Thyroid gland (tissue), 4 donors: ENCODE data around the gene IL3RA.

Source experiments
- CTCF ChIP-seq, 6 experiments: fragments of 200-600 bp in 3 of 6; fragments of 450-650 bp in 3 of 6; sonication (generic) in 3 of 6; IDR thresholded peaks; one replicate each; pipeline ENCODE4 v1.5.1; 2016 to 2019; ENCODE audit warnings: antibody characterized with exemption in 6 of 6, mild to moderate bottlenecking in 2 of 6, inconsistent platforms in 1 of 6, moderate library complexity in 1 of 6
- POLR2A ChIP-seq, 2 donors: fragments of 450-650 bp; IDR thresholded peaks; one replicate each; pipeline ENCODE4 v1.6.1; 2017; ENCODE audit warnings: antibody characterized with exemption in 2 of 2, mild to moderate bottlenecking in 2 of 2, moderate library complexity in 1 of 2

- TF ChIP-seq CTCF (IDR thresholded peaks at IDR 0.05) (no peak), POLR2A (IDR thresholded peaks at IDR 0.05) (no peak)
Observed at GRCh38 chrX:1395646-1396216, 59.1 kb downstream of the IL3RA start.
